ENCODE data around the gene TWF2. TPM values are rescaled to one million over a fixed set of nuclear protein-coding genes. Genes with fewer than 3 reads are reported as not detected.
A peak's percentile ranks its signal among the peaks of the same experiment; 100 is the strongest.

TWF2 gene
- total and polyA plus RNA-seq, 2 of the 13 experiments (the other 11 are each of a cell fraction or from before 2014, with no cell fraction given): 45.5 to 108 TPM

- TF ChIP-seq ZNF512B (CRISPR knock-in tag; IDR thresholded peaks at IDR 0.05; ENCODE audit: borderline replicate concordance) (no peak), RBFOX2 (IDR thresholded peaks at IDR 0.05; ENCODE audit: low read depth, low read length) (peak; percentile 89), NCOR1 (IDR thresholded peaks at IDR 0.05; ENCODE audit: borderline replicate concordance, low read length) (no peak), PAX8 (CRISPR knock-in tag; IDR thresholded peaks at IDR 0.05; ENCODE audit: borderline replicate concordance) (peak; percentile 7; the same call in 1 of the 2 replicates), ZNF713 (CRISPR knock-in tag; IDR thresholded peaks at IDR 0.05) (no peak), PAF1 (CRISPR knock-in tag; IDR thresholded peaks at IDR 0.05) (no peak), GATA4 (IDR thresholded peaks at IDR 0.05; ENCODE audit: borderline replicate concordance, low read depth) (peak; percentile 46; the same call in 1 of the 2 replicates), ZBTB20 (CRISPR knock-in tag; IDR thresholded peaks at IDR 0.05; ENCODE audit: borderline replicate concordance, low read depth) (peak; percentile 68; the same call in 1 of the 2 replicates), PBX3 (CRISPR knock-in tag; IDR thresholded peaks at IDR 0.05; ENCODE audit: borderline replicate concordance) (no peak), ZNF431 (CRISPR knock-in tag; IDR thresholded peaks at IDR 0.05; ENCODE audit: borderline replicate concordance, low read depth) (no peak), RXRA (CRISPR knock-in tag; IDR thresholded peaks at IDR 0.05) (no peak; the same call in 1 of the 2 replicates), ZNF879 (CRISPR knock-in tag; IDR thresholded peaks at IDR 0.05) (0 out of 2 replicates have a peak, but pooled peaks have one; percentile 51), KDM1A (CRISPR knock-in tag; IDR thresholded peaks at IDR 0.05) (no peak), PLRG1 (conservative IDR thresholded peaks at IDR 0.05) (no peak), ZBTB34 (CRISPR knock-in tag; IDR thresholded peaks at IDR 0.05) (0 out of 2 replicates have a peak, but pooled peaks have one; percentile 13), ETV6 (CRISPR knock-in tag; conservative IDR thresholded peaks at IDR 0.05) (peak; percentile 81; the same call in 1 of the 2 replicates), ZFP37 (CRISPR knock-in tag; IDR thresholded peaks at IDR 0.05; ENCODE audit: borderline replicate concordance) (0 out of 2 replicates have a peak, but pooled peaks have one; percentile 54), SNAPC2 (CRISPR knock-in tag; IDR thresholded peaks at IDR 0.05) (no peak), SETDB1 (CRISPR knock-in tag; IDR thresholded peaks at IDR 0.05; ENCODE audit: borderline replicate concordance) (no peak), HMGA1 (CRISPR knock-in tag; conservative IDR thresholded peaks at IDR 0.05) (no peak), ATM (IDR thresholded peaks at IDR 0.05; ENCODE audit: borderline replicate concordance) (no peak), ZBTB10 (CRISPR knock-in tag; IDR thresholded peaks at IDR 0.05; ENCODE audit: borderline replicate concordance) (peak; percentile 84)
Observed at GRCh38 chr3:52278510-52279069, 39.6 kb upstream of the TWF2 start, which contains the start of gene WDR82 (continued).
